Measurements from ENCODE around the gene S100B. TPM values are rescaled to one million over a fixed set of nuclear protein-coding genes. Genes with fewer than 3 reads are reported as not detected.

S100B gene
- total and polyA plus RNA-seq, 9 of the 15 experiments (the other 6 are each of a cell fraction or from before 2014, with no cell fraction given), result not detected

DNA sequence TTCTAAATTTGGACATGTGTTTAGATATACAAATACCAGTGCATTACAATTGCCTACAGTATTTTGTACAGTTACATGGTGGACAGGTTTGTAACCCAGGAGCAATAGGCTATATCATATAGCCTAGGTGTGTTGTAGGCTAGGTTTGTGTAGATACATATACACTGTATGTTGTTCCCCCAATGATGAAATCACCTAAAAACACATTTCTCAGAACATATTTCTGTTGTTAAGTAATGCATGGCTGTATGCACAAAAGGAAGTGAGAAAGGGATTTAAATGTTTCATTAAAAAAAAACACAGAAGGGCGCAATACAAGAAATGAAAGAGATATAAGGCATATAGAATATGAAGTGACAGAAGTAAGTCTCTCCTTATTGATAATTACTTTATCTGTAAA lies 32.0 kb downstream of the S100B start:
- H3K4me1 ChIP-seq (replicated peaks in 1 of 2; ENCODE audit: control insufficient read depth in 2 of 2, insufficient read depth in 2 of 2, low read length in 2 of 2), result no peaks in the 10 kb centered on the region
- CTCF ChIA-PET (ENCODE audit: low intra/inter-chr PET ratio), result no interaction called here
- 94% methylated on average over 1 of the region's 1 CpG for WGBS (ENCODE audit: insufficient coverage, low coverage, missing lambda C conversion rate)
- H2AFZ ChIP-seq (ENCODE audit: low read depth, low read length), result no peak overlapping the region
- TF ChIP-seq HCFC1 (IDR thresholded peaks at IDR 0.05; ENCODE audit: low read depth, low read length) (no peak), ETV6 (IDR thresholded peaks at IDR 0.05; ENCODE audit: borderline replicate concordance in 1 of 2, low read depth in 2 of 2, low read length in 1 of 2) (no peak), ETV6 (CRISPR knock-in tag; IDR thresholded peaks at IDR 0.05; ENCODE audit: borderline replicate concordance) (no peak), NCOA1 (IDR thresholded peaks at IDR 0.05; ENCODE audit: low read depth) (no peak), CBFB (CRISPR knock-in tag; IDR thresholded peaks at IDR 0.05) (no peak), ZNF143 (CRISPR knock-in tag; IDR thresholded peaks at IDR 0.05) (no peak), IFI16 (CRISPR knock-in tag; IDR thresholded peaks at IDR 0.05) (no peak), KAT7 (CRISPR knock-in tag; IDR thresholded peaks at IDR 0.05; ENCODE audit: borderline replicate concordance) (no peak), IRF2 (CRISPR knock-in tag; IDR thresholded peaks at IDR 0.05) (no peak), ZSCAN29 (IDR thresholded peaks at IDR 0.05) (no peak), GATAD2A (IDR thresholded peaks at IDR 0.05) (no peak), ZNF311 (CRISPR knock-in tag; IDR thresholded peaks at IDR 0.05) (no peak), TEAD4 (IDR thresholded peaks at IDR 0.05; ENCODE audit: low read length) (no peak), TEAD4 (CRISPR knock-in tag; IDR thresholded peaks at IDR 0.05; ENCODE audit: borderline replicate concordance) (no peak), SREBF2 (CRISPR knock-in tag; IDR thresholded peaks at IDR 0.05) (no peak), NFIC (IDR thresholded peaks at IDR 0.05) (no peak), POU5F1 (IDR thresholded peaks at IDR 0.05; ENCODE audit: borderline replicate concordance, low read depth, low read length, partially characterized antibody) (no peak), PCBP2 (IDR thresholded peaks at IDR 0.05; ENCODE audit: low read depth, low read length, poor library complexity, severe bottlenecking) (no peak), KAT8 (IDR thresholded peaks at IDR 0.05; ENCODE audit: low read depth) (no peak)
- TF ChIP-seq, protein P1, sequence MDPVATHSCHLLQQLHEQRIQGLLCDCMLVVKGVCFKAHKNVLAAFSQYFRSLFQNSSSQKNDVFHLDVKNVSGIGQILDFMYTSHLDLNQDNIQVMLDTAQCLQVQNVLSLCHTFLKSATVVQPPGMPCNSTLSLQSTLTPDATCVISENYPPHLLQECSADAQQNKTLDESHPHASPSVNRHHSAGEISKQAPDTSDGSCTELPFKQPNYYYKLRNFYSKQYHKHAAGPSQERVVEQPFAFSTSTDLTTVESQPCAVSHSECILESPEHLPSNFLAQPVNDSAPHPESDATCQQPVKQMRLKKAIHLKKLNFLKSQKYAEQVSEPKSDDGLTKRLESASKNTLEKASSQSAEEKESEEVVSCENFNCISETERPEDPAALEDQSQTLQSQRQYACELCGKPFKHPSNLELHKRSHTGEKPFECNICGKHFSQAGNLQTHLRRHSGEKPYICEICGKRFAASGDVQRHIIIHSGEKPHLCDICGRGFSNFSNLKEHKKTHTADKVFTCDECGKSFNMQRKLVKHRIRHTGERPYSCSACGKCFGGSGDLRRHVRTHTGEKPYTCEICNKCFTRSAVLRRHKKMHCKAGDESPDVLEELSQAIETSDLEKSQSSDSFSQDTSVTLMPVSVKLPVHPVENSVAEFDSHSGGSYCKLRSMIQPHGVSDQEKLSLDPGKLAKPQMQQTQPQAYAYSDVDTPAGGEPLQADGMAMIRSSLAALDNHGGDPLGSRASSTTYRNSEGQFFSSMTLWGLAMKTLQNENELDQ (CRISPR knock-in tag; IDR thresholded peaks at IDR 0.05; ENCODE audit: borderline replicate concordance), result no peak
- H3K79me2 ChIP-seq (ENCODE audit: control insufficient read depth, insufficient read depth, low read length), result no peaks in the 10 kb centered on the region
- H4K20me1 ChIP-seq (replicated peaks; ENCODE audit: control insufficient read depth, insufficient read depth, low read length), result no peaks in the 10 kb centered on the region
- H3K9me1 ChIP-seq (ENCODE audit: control insufficient read depth, insufficient read depth, low read length), result no peaks in the 10 kb centered on the region
- POLR2A ChIA-PET, result no interaction called here
- no peaks in the 10 kb centered on the region for H3K27me3 ChIP-seq (ENCODE audit: control insufficient read depth in 2 of 2, insufficient read depth in 2 of 2, low read length in 2 of 2)
- no peak overlapping the region for H3K4me2 ChIP-seq (ENCODE audit: insufficient read depth, low read length)
- no TSS peak for BruUV-seq (replicated peaks)
- no peak overlapping the region for H3K4me3 ChIP-seq
- H3K27ac ChIP-seq (ENCODE audit: extremely low read depth, low read depth, low read length), result no peak overlapping the region
- ATAC-seq (no peak), FAIRE-seq (no peak), DNase-seq (ENCODE audit: extremely low read depth in 1 of 4, low spot score in 3 of 4) (no peak)
- H3K9me3 ChIP-seq (replicated peaks; ENCODE audit: control insufficient read depth, insufficient read depth, low read depth, low read length), result no peaks in the 10 kb centered on the region
- no peak overlapping the region for H3K9ac ChIP-seq (ENCODE audit: insufficient read depth in 1 of 2, low read depth in 2 of 2, low read length in 2 of 2)
- peaks cover 20% of the 10 kb centered on the region; the same call in 1 of the 3 replicates for H3K36me3 ChIP-seq (ENCODE audit: control insufficient read depth, insufficient read depth, low read length)
- intact Hi-C loops (cut with micrococcal nuclease) (no loop called here), in situ Hi-C loops (cut with MboI) (no loop called here)

Measured in K562 (cell line).